Stimulated activated CD8-positive, alpha-beta memory T cell treated with anti-CD3 and anti-CD28 coated beads, Interleukin-7, amount 100 ng/mL, for 48 hours (primary cell): Measurements from ENCODE around the gene HNF1A.
A peak's percentile ranks its signal among the peaks of the same experiment; 100 is the strongest.
"Not testable (repeated sequence)": the region's sequence is repeated elsewhere in the genome, so short reads cannot be mapped to it uniquely, and the experiment has no call there.

ENCODE experiments used
- DNase-seq, 2 donors: peaks; one replicate each; pipeline ENCODE4 v3.0.0-alpha.2; 2020; ENCODE audit warnings: low read depth in 1 of 2; ENCODE audit errors: extremely low read depth in 1 of 2

Gene HNF1A

DNA sequence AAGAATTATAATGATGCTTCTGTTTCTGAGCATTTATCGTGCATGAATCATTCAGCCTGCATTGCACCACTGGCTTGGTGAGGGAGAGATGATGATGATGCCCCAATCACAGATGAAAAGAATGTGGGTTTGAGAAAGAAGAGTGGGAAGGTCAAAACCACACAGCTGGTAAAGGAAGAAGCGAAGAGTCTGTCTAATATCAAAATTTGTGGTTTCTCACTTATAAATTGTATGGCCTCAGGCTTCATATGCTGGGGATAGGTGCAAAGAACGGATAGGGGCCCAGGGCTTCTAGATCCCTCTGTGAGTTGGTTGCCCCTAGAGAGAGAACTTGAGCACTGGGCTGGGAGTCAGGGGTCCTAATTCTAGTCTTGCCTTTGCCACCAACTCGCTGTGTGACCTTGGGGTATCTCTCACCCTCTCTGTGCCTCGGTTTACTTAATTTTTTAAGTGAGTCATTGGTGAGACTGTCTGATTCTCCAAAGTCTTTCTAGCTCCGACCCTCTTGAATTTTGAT, 58.5 kb downstream of the HNF1A start:
- DNase-seq = peak; percentile 22 to 48

DNA sequence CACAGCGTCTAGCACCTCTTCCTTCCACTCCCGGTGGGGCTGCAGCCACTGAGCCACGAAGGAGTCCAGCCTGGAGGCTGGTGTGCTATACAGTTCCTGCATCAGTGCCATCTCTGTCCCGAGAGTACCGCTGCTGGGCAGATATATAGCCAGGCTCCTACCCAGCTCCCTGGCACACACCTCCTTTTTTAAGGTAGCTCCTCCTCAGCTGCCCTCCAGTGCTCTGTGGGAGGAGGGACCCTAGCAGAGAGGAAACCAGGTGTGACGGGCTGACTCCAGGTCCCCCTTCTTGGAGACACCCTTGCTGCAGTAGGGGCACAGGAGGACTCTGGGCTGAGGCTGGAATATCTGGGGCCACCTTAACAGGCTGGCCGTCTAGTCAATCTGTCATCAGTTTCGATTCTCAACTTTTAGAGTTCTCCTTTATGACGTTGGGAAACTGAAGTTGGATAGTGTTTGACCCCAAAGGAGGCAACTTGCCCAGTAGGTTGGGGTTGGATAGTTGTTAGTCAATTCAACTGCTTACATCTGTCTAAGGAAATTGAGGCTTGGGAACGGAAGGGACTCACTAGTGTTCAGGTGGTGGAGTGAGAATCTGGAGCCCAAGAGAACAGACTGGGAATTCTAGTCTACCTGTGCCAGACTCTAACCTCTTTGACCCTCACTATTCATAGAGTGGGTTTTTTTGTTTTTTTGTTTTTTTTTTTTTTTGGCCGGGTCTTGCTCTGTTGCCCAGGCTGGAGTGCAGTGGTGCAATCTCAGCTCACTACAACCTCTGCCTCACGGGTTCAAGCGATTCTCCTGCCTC, 60.7 kb downstream of the HNF1A start, which contains the start of gene OASL:
Gene OASL (minus strand): TSS at position 386 of the 808 bp plus-strand sequence. CDS start 275 bp downstream, at position 111.
- peak; percentile 29 to 55 for DNase-seq

DNA sequence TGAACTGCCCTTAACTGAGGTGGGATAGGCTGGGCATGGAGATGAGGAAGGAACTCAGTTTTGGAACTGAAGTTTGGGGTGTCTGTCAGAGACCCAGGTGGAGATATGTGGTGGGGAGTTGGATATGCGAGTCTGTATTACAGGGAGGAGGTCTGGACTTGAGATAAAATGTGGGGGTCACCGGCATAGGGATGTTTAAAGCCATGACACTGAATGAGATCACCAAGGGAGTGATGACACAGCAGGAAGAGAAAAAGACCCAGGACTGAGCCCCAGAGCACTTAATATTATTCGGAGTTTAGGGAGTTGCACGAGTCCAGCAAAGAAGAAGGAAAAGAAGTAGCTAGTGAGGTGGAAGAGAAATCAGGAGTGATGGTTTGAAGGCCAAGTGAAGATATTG, 64.7 kb downstream of the HNF1A start:
- no peak for DNase-seq

DNA sequence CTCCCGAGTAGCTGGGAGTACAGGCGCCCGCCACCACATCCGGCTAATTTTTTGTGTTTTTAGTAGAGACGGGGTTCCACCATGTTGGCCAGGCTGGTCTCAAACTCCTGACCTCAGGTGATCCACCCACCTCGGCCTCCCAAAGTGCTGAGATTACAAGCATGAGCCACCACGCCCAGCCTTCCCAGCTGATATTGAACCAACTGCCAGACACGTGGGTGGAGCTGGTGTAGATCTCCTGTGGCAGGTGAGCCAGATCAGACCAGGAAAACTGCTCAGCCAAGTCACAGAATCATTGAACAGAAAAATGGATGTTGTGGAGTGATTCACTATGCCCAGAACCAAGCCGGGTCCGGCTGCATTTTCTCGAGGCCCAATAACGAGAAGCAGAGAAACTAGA, 69.1 kb downstream of the HNF1A start:
- DNase-seq = not testable (repeated sequence)

DNA sequence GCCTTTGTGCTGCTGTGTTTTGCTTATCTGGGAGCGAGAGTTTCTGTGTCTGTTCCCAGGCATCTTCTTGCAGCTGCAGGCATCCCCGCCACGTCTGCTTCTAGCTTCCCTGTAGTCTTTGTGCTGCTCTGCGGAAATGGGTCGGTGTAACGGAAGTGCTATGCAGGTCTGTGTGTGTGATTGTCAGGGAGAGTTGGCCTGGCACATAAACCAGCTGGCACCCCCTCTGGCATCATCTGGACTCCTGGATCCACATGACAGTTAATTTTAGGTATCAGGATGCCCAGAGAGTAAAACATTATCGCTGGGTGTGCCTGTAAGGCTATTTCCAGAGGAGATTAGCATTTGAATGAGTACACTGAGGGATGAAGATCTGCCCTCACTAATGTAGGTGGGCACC, 70.1 kb downstream of the HNF1A start:
- DNase-seq = no peak

DNA sequence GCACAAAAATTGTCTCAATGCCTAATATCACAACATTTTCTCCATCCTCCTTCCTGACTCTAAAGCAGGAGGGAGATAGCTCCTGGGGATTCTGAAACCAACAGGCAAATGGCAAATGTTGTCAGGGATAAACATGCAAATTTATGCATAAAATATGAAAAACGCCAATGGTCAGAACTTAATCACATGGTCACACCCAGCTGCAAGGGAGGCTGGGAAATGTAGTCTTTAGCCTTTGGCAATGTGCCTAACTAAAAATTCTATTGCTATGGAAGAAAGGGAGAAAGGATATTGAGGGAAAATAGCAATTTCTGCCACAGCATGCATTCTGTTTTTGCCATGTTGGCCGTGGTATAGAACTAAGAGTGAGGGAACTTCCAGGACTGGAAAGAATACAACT, 72.4 kb downstream of the HNF1A start:
- DNase-seq = no peak
